AG09319 (cell line): ENCODE results near the gene TMEM31.
"Not testable (repeated sequence)": the region's sequence is repeated elsewhere in the genome, so short reads cannot be mapped to it uniquely, and the experiment has no call there.

ENCODE experiments used
- DNase-seq: peaks from one replicate; pipeline ENCODE4 v3.0.0-alpha.2; 2010; ENCODE audit warnings: low read depth; ENCODE audit errors: extremely low read depth
- CTCF ChIP-seq: IDR thresholded peaks from 2 replicates; pipeline ENCODE4 v1.5.1; 2011; ENCODE audit warnings: low read depth, mild to moderate bottlenecking, inconsistent platforms, low read length, moderate library complexity

Gene TMEM31

GRCh38 chrX:103739421-103739820 is 28.7 kb downstream of the TMEM31 start:
- no peak for DNase-seq
- TF ChIP-seq CTCF: no peak

- TF ChIP-seq CTCF: no peak
- no peak for DNase-seq
Measured at GRCh38 chrX:103741879-103742278, 31.2 kb downstream of the TMEM31 start.

GRCh38 chrX:103742339-103742738 is 31.6 kb downstream of the TMEM31 start:
- TF ChIP-seq CTCF: no peak
- DNase-seq: no peak

GRCh38 chrX:103747163-103747562 is 36.5 kb downstream of the TMEM31 start:
- TF ChIP-seq CTCF: no peak
- no peak for DNase-seq

- no peak for TF ChIP-seq CTCF
- no peak for DNase-seq
Measured at GRCh38 chrX:103754401-103754800, 43.7 kb downstream of the TMEM31 start.

- DNase-seq: no peak
- no peak for TF ChIP-seq CTCF
Measured at GRCh38 chrX:103756736-103757135, 46.0 kb downstream of the TMEM31 start.

GRCh38 chrX:103758555-103758954 is 47.8 kb downstream of the TMEM31 start:
- no peak for DNase-seq
- TF ChIP-seq CTCF: no peak

- DNase-seq: not testable (repeated sequence)
Measured at GRCh38 chrX:103763541-103763940, 52.8 kb downstream of the TMEM31 start.
